LNCaP clone FGC (cell line): Measurements from ENCODE around the gene NTRK2.
A peak's percentile ranks its signal among the peaks of the same experiment; 100 is the strongest.

Source experiments
- DNase-seq: peaks from one replicate; pipeline ENCODE4 v3.0.0-alpha.2; 2011; ENCODE audit warnings: low read depth
- H3K4me3 ChIP-seq: 2 replicates; pipeline ENCODE4 v1.5.1; 2011; ENCODE audit warnings: mild to moderate bottlenecking, low read depth, low read length, control low read depth
- CTCF ChIP-seq: IDR thresholded peaks from 2 replicates; pipeline ENCODE4 v1.5.1; 2012; ENCODE audit warnings: mild to moderate bottlenecking; ENCODE audit not compliant: control insufficient read depth, insufficient read depth; ENCODE audit errors: extremely low read depth

NTRK2 gene

GRCh38 chr9:84697509-84698114 lies 28.1 kb downstream of the NTRK2 start:
- H3K4me3 ChIP-seq: no peak overlapping the region
- peak; percentile 93 for TF ChIP-seq CTCF
- peak; percentile 11 for DNase-seq

- H3K4me3 ChIP-seq: no peak overlapping the region
- DNase-seq: no peak
- TF ChIP-seq CTCF: no peak
Observed at GRCh38 chr9:84698323-84698722, 28.8 kb downstream of the NTRK2 start.

- H3K4me3 ChIP-seq: no peak overlapping the region
- no peak for TF ChIP-seq CTCF
- DNase-seq: no peak
Observed at GRCh38 chr9:84699984-84700383, 30.5 kb downstream of the NTRK2 start.

GRCh38 chr9:84701801-84702200 lies 32.3 kb downstream of the NTRK2 start:
- no peak for TF ChIP-seq CTCF
- DNase-seq: no peak
- no peak overlapping the region for H3K4me3 ChIP-seq

- DNase-seq: no peak
- H3K4me3 ChIP-seq: no peak overlapping the region
- no peak for TF ChIP-seq CTCF
Observed at GRCh38 chr9:84702471-84702870, 32.9 kb downstream of the NTRK2 start.

GRCh38 chr9:84703793-84704192 lies 34.3 kb downstream of the NTRK2 start:
- no peak for DNase-seq
- no peak overlapping the region for H3K4me3 ChIP-seq
- TF ChIP-seq CTCF: no peak

- no peak overlapping the region for H3K4me3 ChIP-seq
- DNase-seq: no peak
- no peak for TF ChIP-seq CTCF
Observed at GRCh38 chr9:84705128-84705527, 35.6 kb downstream of the NTRK2 start.
